Measurements from ENCODE around the gene RPGRIP1L. TPM values are rescaled to one million over a fixed set of nuclear protein-coding genes. Genes with fewer than 3 reads are reported as not detected.

RPGRIP1L gene
- total RNA-seq, 3 donors from 2014 or later = 2.1 to 5.3 (median 3.8) TPM

- H3K36me3 ChIP-seq (ENCODE audit: low read depth) = no peaks in the 10 kb centered on the region
- TF ChIP-seq CTCF (IDR thresholded peaks at IDR 0.05) = no peak
- no peak overlapping the region for H3K4me3 ChIP-seq
- DNase-seq = no peak
- intact Hi-C loops (cut with DNase I, micrococcal nuclease) = no loop called here
- H3K9me3 ChIP-seq = no peaks in the 10 kb centered on the region
- H3K4me1 ChIP-seq (ENCODE audit: low read depth) = no peaks in the 10 kb centered on the region
- no peak for ATAC-seq
Observed at GRCh38 chr16:53597776-53598175, 105.9 kb downstream of the RPGRIP1L start.

- Histone ChIP-seq H3K36me3 (ENCODE audit: low read depth) (no peaks in the 10 kb centered on the region), H3K9me3 (no peaks in the 10 kb centered on the region), H3K4me1 (ENCODE audit: low read depth) (no peaks in the 10 kb centered on the region), H3K4me3 (no peak overlapping the region)
- intact Hi-C loops (cut with DNase I, micrococcal nuclease) = no loop called here
- no peak for TF ChIP-seq CTCF (IDR thresholded peaks at IDR 0.05)
- DNase-seq = no peak
- ATAC-seq = no peak
Observed at GRCh38 chr16:53588081-53588648, 115.5 kb downstream of the RPGRIP1L start.

GRCh38 chr16:53583401-53583800 lies 120.3 kb downstream of the RPGRIP1L start:
- ATAC-seq (no peak), DNase-seq (no peak)
- Histone ChIP-seq H3K4me3 (no peak overlapping the region), H3K36me3 (ENCODE audit: low read depth) (no peaks in the 10 kb centered on the region), H3K9me3 (no peaks in the 10 kb centered on the region), H3K4me1 (ENCODE audit: low read depth) (no peaks in the 10 kb centered on the region)
- no peak for TF ChIP-seq CTCF (IDR thresholded peaks at IDR 0.05)
- intact Hi-C loops (cut with DNase I, micrococcal nuclease) = no loop called here

- intact Hi-C loops (cut with DNase I, micrococcal nuclease) = no loop called here
- DNase-seq (no peak), ATAC-seq (no peak)
- H3K4me1 ChIP-seq (ENCODE audit: low read depth) = no peaks in the 10 kb centered on the region
- H3K4me3 ChIP-seq = no peak overlapping the region
- TF ChIP-seq CTCF (IDR thresholded peaks at IDR 0.05) = no peak
- no peaks in the 10 kb centered on the region for H3K36me3 ChIP-seq (ENCODE audit: low read depth)
- H3K9me3 ChIP-seq = no peaks in the 10 kb centered on the region
Observed at GRCh38 chr16:53581784-53582183, 121.9 kb downstream of the RPGRIP1L start.

- no peaks in the 10 kb centered on the region for H3K9me3 ChIP-seq
- ATAC-seq (no peak), DNase-seq (no peak)
- H3K4me3 ChIP-seq = no peak overlapping the region
- no peaks in the 10 kb centered on the region for H3K4me1 ChIP-seq (ENCODE audit: low read depth)
- no peaks in the 10 kb centered on the region for H3K36me3 ChIP-seq (ENCODE audit: low read depth)
- no peak for TF ChIP-seq CTCF (IDR thresholded peaks at IDR 0.05)
- intact Hi-C loops (cut with DNase I, micrococcal nuclease) = no loop called here
Observed at GRCh38 chr16:53580038-53580802, 123.4 kb downstream of the RPGRIP1L start.
